ENCODE results near the gene RHBDF1.

GRCh38 chr16:92431-93339 lies 20.3 kb upstream of the RHBDF1 start:
- no peak for TF ChIP-seq CTCF (conservative IDR thresholded peaks at IDR 0.05; ENCODE audit: low read depth, low read length)
- TF ChIP-seq EZH2 (IDR thresholded peaks at IDR 0.05; ENCODE audit: low read length, unreplicated experiment): no peak
- no peak for TF ChIP-seq EZH2phosphoT487 (IDR thresholded peaks at IDR 0.05; ENCODE audit: borderline replicate concordance, low read length)
